Measurements from ENCODE around the gene NANOS3.
A peak's percentile ranks its signal among the peaks of the same experiment; 100 is the strongest.

NANOS3 gene

GRCh38 chr19:13892870-13893269 lies 15.9 kb downstream of the NANOS3 start:
- no CpG with 5 or more reads among the region's 9 CpGs for WGBS (ENCODE audit: insufficient coverage, insufficient read length)
- no peak for DNase-seq (ENCODE audit: low read depth, low spot score)
- no peaks in the 10 kb centered on the region for H3K4me1 ChIP-seq (ENCODE audit: control insufficient read depth, insufficient read depth, low read length)
- no peak overlapping the region for H3K4me3 ChIP-seq (ENCODE audit: low read length)
- no peak overlapping the region for H3K27ac ChIP-seq (ENCODE audit: low read length)
- H3K9me3 ChIP-seq (ENCODE audit: control insufficient read depth, insufficient read depth, low read length) = no peaks in the 10 kb centered on the region
- no peaks in the 10 kb centered on the region for H3K36me3 ChIP-seq (ENCODE audit: control insufficient read depth, insufficient read depth, low read length)
- no peaks in the 10 kb centered on the region for H3K27me3 ChIP-seq (ENCODE audit: control insufficient read depth, insufficient read depth, low read length)

GRCh38 chr19:13894552-13894951 lies 17.6 kb downstream of the NANOS3 start:
- Histone ChIP-seq H3K27me3 (ENCODE audit: control insufficient read depth, insufficient read depth, low read length) (no peaks in the 10 kb centered on the region), H3K36me3 (ENCODE audit: control insufficient read depth, insufficient read depth, low read length) (no peaks in the 10 kb centered on the region), H3K9me3 (ENCODE audit: control insufficient read depth, insufficient read depth, low read length) (no peaks in the 10 kb centered on the region), H3K4me1 (ENCODE audit: control insufficient read depth, insufficient read depth, low read length) (no peaks in the 10 kb centered on the region), H3K4me3 (ENCODE audit: low read length) (no peak overlapping the region), H3K27ac (ENCODE audit: low read length) (no peak overlapping the region)
- no CpG with 5 or more reads among the region's 5 CpGs for WGBS (ENCODE audit: insufficient coverage, insufficient read length)
- DNase-seq (ENCODE audit: low read depth, low spot score) = no peak

- Histone ChIP-seq H3K9me3 (ENCODE audit: control insufficient read depth, insufficient read depth, low read length) (no peaks in the 10 kb centered on the region), H3K36me3 (ENCODE audit: control insufficient read depth, insufficient read depth, low read length) (no peaks in the 10 kb centered on the region), H3K4me3 (ENCODE audit: low read length) (no peak overlapping the region), H3K4me1 (ENCODE audit: control insufficient read depth, insufficient read depth, low read length) (no peaks in the 10 kb centered on the region), H3K27me3 (ENCODE audit: control insufficient read depth, insufficient read depth, low read length) (no peaks in the 10 kb centered on the region), H3K27ac (ENCODE audit: low read length) (no peak overlapping the region)
- no peak for DNase-seq (ENCODE audit: low read depth, low spot score)
- no CpG with 5 or more reads among the region's 2 CpGs for WGBS (ENCODE audit: insufficient coverage, insufficient read length)
These were observed 19.3 kb downstream of the NANOS3 start for GRCh38 chr19:13896227-13896626.

- Histone ChIP-seq H3K27me3 (ENCODE audit: control insufficient read depth, insufficient read depth, low read length) (no peaks in the 10 kb centered on the region), H3K4me1 (ENCODE audit: control insufficient read depth, insufficient read depth, low read length) (no peaks in the 10 kb centered on the region), H3K36me3 (ENCODE audit: control insufficient read depth, insufficient read depth, low read length) (no peaks in the 10 kb centered on the region), H3K27ac (ENCODE audit: low read length) (no peak overlapping the region), H3K4me3 (ENCODE audit: low read length) (no peak overlapping the region), H3K9me3 (ENCODE audit: control insufficient read depth, insufficient read depth, low read length) (no peaks in the 10 kb centered on the region)
- no CpG with 5 or more reads among the region's 10 CpGs for WGBS (ENCODE audit: insufficient coverage, insufficient read length)
- no peak for DNase-seq (ENCODE audit: low read depth, low spot score)
These were observed 22.5 kb downstream of the NANOS3 start for GRCh38 chr19:13899393-13899792.

- no peaks in the 10 kb centered on the region for H3K27me3 ChIP-seq (ENCODE audit: control insufficient read depth, insufficient read depth, low read length)
- H3K36me3 ChIP-seq (ENCODE audit: control insufficient read depth, insufficient read depth, low read length) = no peaks in the 10 kb centered on the region
- H3K4me3 ChIP-seq (ENCODE audit: low read length) = no peak overlapping the region
- no peaks in the 10 kb centered on the region for H3K9me3 ChIP-seq (ENCODE audit: control insufficient read depth, insufficient read depth, low read length)
- WGBS (ENCODE audit: insufficient coverage, insufficient read length) = no CpG with 5 or more reads among the region's 5 CpGs
- H3K4me1 ChIP-seq (ENCODE audit: control insufficient read depth, insufficient read depth, low read length) = no peaks in the 10 kb centered on the region
- no peak overlapping the region for H3K27ac ChIP-seq (ENCODE audit: low read length)
- no peak for DNase-seq (ENCODE audit: low read depth, low spot score)
These were observed 23.1 kb downstream of the NANOS3 start for GRCh38 chr19:13899912-13900584.

GRCh38 chr19:13902993-13903555 lies 26.1 kb downstream of the NANOS3 start:
- Histone ChIP-seq H3K4me3 (ENCODE audit: low read length) (no peak overlapping the region), H3K9me3 (ENCODE audit: control insufficient read depth, insufficient read depth, low read length) (no peaks in the 10 kb centered on the region), H3K4me1 (ENCODE audit: control insufficient read depth, insufficient read depth, low read length) (no peaks in the 10 kb centered on the region), H3K27ac (ENCODE audit: low read length) (no peak overlapping the region), H3K36me3 (ENCODE audit: control insufficient read depth, insufficient read depth, low read length) (no peaks in the 10 kb centered on the region), H3K27me3 (ENCODE audit: control insufficient read depth, insufficient read depth, low read length) (no peaks in the 10 kb centered on the region)
- no CpG with 5 or more reads among the region's 4 CpGs for WGBS (ENCODE audit: insufficient coverage, insufficient read length)
- no peak for DNase-seq (ENCODE audit: low read depth, low spot score)

- Histone ChIP-seq H3K36me3 (ENCODE audit: control insufficient read depth, insufficient read depth, low read length) (no peaks in the 10 kb centered on the region), H3K9me3 (ENCODE audit: control insufficient read depth, insufficient read depth, low read length) (no peaks in the 10 kb centered on the region), H3K4me3 (ENCODE audit: low read length) (peak within 1 kb of the TSS; percentile 96), H3K27ac (ENCODE audit: low read length) (no peak within 1 kb of the TSS), H3K4me1 (ENCODE audit: control insufficient read depth, insufficient read depth, low read length) (no peaks in the 10 kb centered on the region), H3K27me3 (ENCODE audit: control insufficient read depth, insufficient read depth, low read length) (no peaks in the 10 kb centered on the region)
- DNase-seq (ENCODE audit: low read depth, low spot score) = peak; percentile 84
- WGBS (ENCODE audit: insufficient coverage, insufficient read length) = no CpG with 5 or more reads among the region's 86 CpGs
These were observed 28.9 kb downstream of the NANOS3 start, which contains the start of the genes BRME1 and CC2D1A for GRCh38 chr19:13905634-13906520. BRME1 (minus strand) TSS chr19:13906117; CDS start chr19:13904892, 1,225 bp downstream. CC2D1A (plus strand) TSS chr19:13906201; CDS start chr19:13906442, 241 bp downstream.

GRCh38 chr19:13906521-13906904 lies 29.6 kb downstream of the NANOS3 start:
- Histone ChIP-seq H3K27me3 (ENCODE audit: control insufficient read depth, insufficient read depth, low read length) (no peaks in the 10 kb centered on the region), H3K4me1 (ENCODE audit: control insufficient read depth, insufficient read depth, low read length) (no peaks in the 10 kb centered on the region), H3K36me3 (ENCODE audit: control insufficient read depth, insufficient read depth, low read length) (no peaks in the 10 kb centered on the region), H3K27ac (ENCODE audit: low read length) (no peak overlapping the region), H3K9me3 (ENCODE audit: control insufficient read depth, insufficient read depth, low read length) (no peaks in the 10 kb centered on the region), H3K4me3 (ENCODE audit: low read length) (peak overlapping the region; percentile 96; the same call in 1 of the 2 replicates)
- no CpG with 5 or more reads among the region's 13 CpGs for WGBS (ENCODE audit: insufficient coverage, insufficient read length)
- DNase-seq (ENCODE audit: low read depth, low spot score) = no peak

- WGBS (ENCODE audit: insufficient coverage, insufficient read length) = no CpG with 5 or more reads among the region's 5 CpGs
- no peaks in the 10 kb centered on the region for H3K27me3 ChIP-seq (ENCODE audit: control insufficient read depth, insufficient read depth, low read length)
- no peaks in the 10 kb centered on the region for H3K36me3 ChIP-seq (ENCODE audit: control insufficient read depth, insufficient read depth, low read length)
- no peaks in the 10 kb centered on the region for H3K4me1 ChIP-seq (ENCODE audit: control insufficient read depth, insufficient read depth, low read length)
- no peak overlapping the region for H3K27ac ChIP-seq (ENCODE audit: low read length)
- H3K4me3 ChIP-seq (ENCODE audit: low read length) = peak overlapping the region; percentile 96; the same call in 1 of the 2 replicates
- H3K9me3 ChIP-seq (ENCODE audit: control insufficient read depth, insufficient read depth, low read length) = no peaks in the 10 kb centered on the region
- DNase-seq (ENCODE audit: low read depth, low spot score) = no peak
These were observed 30.0 kb downstream of the NANOS3 start for GRCh38 chr19:13906910-13907309.

GRCh38 chr19:13908674-13909073 lies 31.7 kb downstream of the NANOS3 start:
- Histone ChIP-seq H3K36me3 (ENCODE audit: control insufficient read depth, insufficient read depth, low read length) (peaks cover 8% of the 10 kb centered on the region; the same call in 1 of the 2 replicates), H3K27me3 (ENCODE audit: control insufficient read depth, insufficient read depth, low read length) (no peaks in the 10 kb centered on the region), H3K27ac (ENCODE audit: low read length) (no peak overlapping the region), H3K4me1 (ENCODE audit: control insufficient read depth, insufficient read depth, low read length) (no peaks in the 10 kb centered on the region), H3K9me3 (ENCODE audit: control insufficient read depth, insufficient read depth, low read length) (no peaks in the 10 kb centered on the region), H3K4me3 (ENCODE audit: low read length) (no peak overlapping the region)
- no CpG with 5 or more reads among the region's 8 CpGs for WGBS (ENCODE audit: insufficient coverage, insufficient read length)
- DNase-seq (ENCODE audit: low read depth, low spot score) = no peak
